PC-3 (cell line): Measurements from ENCODE around the gene SMG6. TPM values are rescaled to one million over a fixed set of nuclear protein-coding genes. Genes with fewer than 3 reads are reported as not detected.
"Not testable (repeated sequence)": the region's sequence is repeated elsewhere in the genome, so short reads cannot be mapped to it uniquely, and the experiment has no call there.

ENCODE experiments used
- ATAC-seq: fragments of 200-7000 bp; cut with Tn5 transposase; 2 replicates; pipeline ENCODE4 v1.9.1; 2020; ENCODE audit warnings: mild to moderate bottlenecking, moderate library complexity
- BruUV-seq: library from RNA; stranded (reverse); fragments of 400-500 nt; replicated peaks from 2 replicates; lab custom pipeline; 2021; lab: Mats Ljungman, UMichigan
- CTCF ChIA-PET: fragments of 300-600 bp; sonication (Branson Sonifier 250); formaldehyde crosslinking; loops from one replicate; lab custom pipeline; 2022; ENCODE audit warnings: antibody characterized with exemption; lab: Charles Lee
- POLR2A ChIA-PET: fragments of 300-600 bp; sonication (Branson Sonifier 250); formaldehyde crosslinking; loops from one replicate; lab custom pipeline; 2022; ENCODE audit warnings: antibody characterized with exemption; ENCODE audit not compliant: unreplicated experiment; lab: Charles Lee
- DNase-seq: peaks from one replicate; pipeline ENCODE4 v3.0.0-alpha.2; 2015
- H2AFZ ChIP-seq: fragments of 300-600 bp; sonication (generic); 2 replicates; pipeline ENCODE4 v1.6.0; 2016; ENCODE audit warnings: antibody characterized with exemption, low read length
- H3F3A ChIP-seq: fragments of 300-600 bp; sonication (generic); one replicate; pipeline ENCODE4 v1.6.0; 2017; ENCODE audit warnings: antibody characterized with exemption, low read length, control low read depth, mild to moderate bottlenecking; ENCODE audit not compliant: unreplicated experiment
- H3K27ac ChIP-seq: fragments of 300-600 bp; sonication (generic); 2 replicates; pipeline ENCODE4 v1.5.1; 2016; ENCODE audit warnings: mild to moderate bottlenecking, low read length
- H3K27me3 ChIP-seq: fragments of 300-600 bp; sonication (generic); 2 replicates; pipeline ENCODE4 v1.6.1; 2016; ENCODE audit warnings: low read length, mixed read lengths
- H3K36me3 ChIP-seq: fragments of 300-600 bp; sonication (generic); 2 replicates; pipeline ENCODE4 v1.6.1; 2016; ENCODE audit warnings: low read depth, mixed run types, low read length, mixed read lengths
- H3K4me1 ChIP-seq: fragments of 300-600 bp; sonication (generic); 2 replicates; pipeline ENCODE4 v1.5.1; 2016; ENCODE audit warnings: low read length; ENCODE audit not compliant: insufficient read depth
- H3K4me2 ChIP-seq: fragments of 300-600 bp; sonication (generic); 2 replicates; pipeline ENCODE4 v1.6.0; 2016; ENCODE audit warnings: low read length
- H3K4me3 ChIP-seq: fragments of 300-600 bp; sonication (generic); 2 replicates; pipeline ENCODE4 v1.5.1; 2016; ENCODE audit warnings: mild to moderate bottlenecking, low read length, mixed read lengths
- H3K79me2 ChIP-seq: fragments of 300-600 bp; sonication (generic); 2 replicates; pipeline ENCODE4 v1.6.1; 2017; ENCODE audit warnings: low read length, mixed read lengths
- H3K9ac ChIP-seq: fragments of 300-600 bp; sonication (generic); 2 replicates; pipeline ENCODE4 v1.6.0; 2016; ENCODE audit warnings: mild to moderate bottlenecking, low read length
- H3K9me2 ChIP-seq: fragments of 300-600 bp; sonication (generic); replicated peaks from 2 replicates; pipeline ENCODE4 v1.6.1; 2016; ENCODE audit warnings: mixed run types, low read length, mixed read lengths
- H3K9me3 ChIP-seq: fragments of 300-600 bp; sonication (generic); 2 replicates; pipeline ENCODE4 v1.6.1; 2016; ENCODE audit warnings: low read length, mixed read lengths
- H4K20me1 ChIP-seq: fragments of 300-600 bp; sonication (generic); 2 replicates; pipeline ENCODE4 v1.6.1; 2016; ENCODE audit warnings: low read length, mixed read lengths
- EZH2 ChIP-seq: fragments of 300-600 bp; sonication (generic); IDR thresholded peaks from one replicate; pipeline ENCODE4 v1.6.1; 2017; ENCODE audit warnings: antibody characterized with exemption, mild to moderate bottlenecking, low read length; ENCODE audit not compliant: unreplicated experiment
- EZH2phosphoT487 ChIP-seq: fragments of 300-600 bp; sonication (generic); IDR thresholded peaks from 2 replicates; pipeline ENCODE4 v1.6.1; 2018; ENCODE audit warnings: mild to moderate bottlenecking, antibody characterized with exemption, low read length, borderline replicate concordance
- intact Hi-C: fragments of 100-400 bp; cut with micrococcal nuclease; formaldehyde crosslinking; loops from 2 replicates; pipeline ENCODE4 v1.9.0; 2023
- total RNA-seq: library from RNA; depleted of rRNA; stranded (reverse); fragments of >200 nt; gene quantifications from 2 replicates; pipeline ENCODE4 v1.2.3, GENCODE V29; 2014
- TF ChIP-seq, protein P1 (sequence below): fragments of 300-600 bp; sonication (generic); conservative IDR thresholded peaks from 2 replicates; pipeline ENCODE4 v1.5.1; 2017; ENCODE audit warnings: antibody characterized with exemption, low read depth, mild to moderate bottlenecking, low read length

Gene SMG6
- total RNA-seq, 1 experiment from 2014 or later, result 13.4 TPM

GRCh38 chr17:2202996-2203575 lies 100.5 kb downstream of the SMG6 start:
- intact Hi-C loops, result no loop called here
- H3K9ac ChIP-seq, result no peak overlapping the region
- H3F3A ChIP-seq, result no peaks in the 10 kb centered on the region
- POLR2A ChIA-PET, result no interaction called here
- no peak overlapping the region for H3K4me3 ChIP-seq
- no peaks in the 10 kb centered on the region for H3K4me1 ChIP-seq
- H4K20me1 ChIP-seq, result no peaks in the 10 kb centered on the region
- H3K4me2 ChIP-seq, result no peak overlapping the region
- BruUV-seq, result no TSS peak
- H3K9me3 ChIP-seq, result no peaks in the 10 kb centered on the region
- CTCF ChIA-PET, result no interaction called here
- no peaks in the 10 kb centered on the region for H3K27me3 ChIP-seq
- H3K9me2 ChIP-seq, result no peaks in the 10 kb centered on the region
- no peak for ATAC-seq
- TF ChIP-seq, protein P1, sequence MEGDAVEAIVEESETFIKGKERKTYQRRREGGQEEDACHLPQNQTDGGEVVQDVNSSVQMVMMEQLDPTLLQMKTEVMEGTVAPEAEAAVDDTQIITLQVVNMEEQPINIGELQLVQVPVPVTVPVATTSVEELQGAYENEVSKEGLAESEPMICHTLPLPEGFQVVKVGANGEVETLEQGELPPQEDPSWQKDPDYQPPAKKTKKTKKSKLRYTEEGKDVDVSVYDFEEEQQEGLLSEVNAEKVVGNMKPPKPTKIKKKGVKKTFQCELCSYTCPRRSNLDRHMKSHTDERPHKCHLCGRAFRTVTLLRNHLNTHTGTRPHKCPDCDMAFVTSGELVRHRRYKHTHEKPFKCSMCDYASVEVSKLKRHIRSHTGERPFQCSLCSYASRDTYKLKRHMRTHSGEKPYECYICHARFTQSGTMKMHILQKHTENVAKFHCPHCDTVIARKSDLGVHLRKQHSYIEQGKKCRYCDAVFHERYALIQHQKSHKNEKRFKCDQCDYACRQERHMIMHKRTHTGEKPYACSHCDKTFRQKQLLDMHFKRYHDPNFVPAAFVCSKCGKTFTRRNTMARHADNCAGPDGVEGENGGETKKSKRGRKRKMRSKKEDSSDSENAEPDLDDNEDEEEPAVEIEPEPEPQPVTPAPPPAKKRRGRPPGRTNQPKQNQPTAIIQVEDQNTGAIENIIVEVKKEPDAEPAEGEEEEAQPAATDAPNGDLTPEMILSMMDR, result no peak
- no peak for TF ChIP-seq EZH2phosphoT487
- TF ChIP-seq EZH2, result no peak
- H3K36me3 ChIP-seq, result no peaks in the 10 kb centered on the region
- no peak overlapping the region for H2AFZ ChIP-seq
- no peaks in the 10 kb centered on the region for H3K79me2 ChIP-seq
- DNase-seq, result no peak
- no peak overlapping the region for H3K27ac ChIP-seq

GRCh38 chr17:2202302-2202995 lies 101.1 kb downstream of the SMG6 start:
- Histone ChIP-seq H4K20me1 (no peaks in the 10 kb centered on the region), H3K9ac (no peak overlapping the region), H3K27me3 (no peaks in the 10 kb centered on the region), H3K4me1 (no peaks in the 10 kb centered on the region), H3K4me2 (no peak overlapping the region), H3K9me2 (no peaks in the 10 kb centered on the region), H3K36me3 (no peaks in the 10 kb centered on the region), H3K79me2 (no peaks in the 10 kb centered on the region), H3K9me3 (no peaks in the 10 kb centered on the region), H3K4me3 (no peak overlapping the region), H2AFZ (no peak overlapping the region), H3F3A (no peaks in the 10 kb centered on the region), H3K27ac (no peak overlapping the region)
- no TSS peak for BruUV-seq
- TF ChIP-seq EZH2, result no peak
- TF ChIP-seq, protein P1, result no peak
- TF ChIP-seq EZH2phosphoT487, result no peak
- ATAC-seq, result no peak
- DNase-seq, result no peak
- ChIA-PET POLR2A (no interaction called here), CTCF (no interaction called here)
- intact Hi-C loops, result no loop called here

- intact Hi-C loops, H3K9ac ChIP-seq, H3F3A ChIP-seq, H3K4me3 ChIP-seq, H3K79me2 ChIP-seq, CTCF ChIA-PET, H3K27me3 ChIP-seq, POLR2A ChIA-PET, H3K9me3 ChIP-seq, H3K36me3 ChIP-seq, BruUV-seq, DNase-seq, H3K4me2 ChIP-seq, H3K4me1 ChIP-seq, ATAC-seq, H2AFZ ChIP-seq, H3K9me2 ChIP-seq, H3K27ac ChIP-seq, H4K20me1 ChIP-seq: not testable (repeated sequence)
These were observed 104.2 kb downstream of the SMG6 start for GRCh38 chr17:2199386-2199785.
